NCI-H460 (cell line): ENCODE results near the gene PPP5C. TPM values are rescaled to one million over a fixed set of nuclear protein-coding genes. Genes with fewer than 3 reads are reported as not detected.
"Not testable (repeated sequence)": the region's sequence is repeated elsewhere in the genome, so short reads cannot be mapped to it uniquely, and the experiment has no call there.

ENCODE experiments used
- DNase-seq: peaks from one replicate; pipeline ENCODE4 v3.0.0-alpha.2; 2016; ENCODE audit warnings: low read depth; ENCODE audit errors: extremely low read depth
- total RNA-seq: library from RNA; depleted of rRNA; stranded (reverse); fragments of >200 nt; shearing (Covaris generic); gene quantifications from 2 replicates; pipeline ENCODE4 v1.2.3, GENCODE V29; 2014

Gene PPP5C
- total RNA-seq, 1 experiment from 2014 or later, result 41.2 TPM

GRCh38 chr19:46404055-46404752 lies 57.3 kb downstream of the PPP5C start:
- no peak for DNase-seq

- no peak for DNase-seq
Measured at GRCh38 chr19:46404753-46405468, 58.0 kb downstream of the PPP5C start.

- DNase-seq, result no peak
Measured at GRCh38 chr19:46406976-46407375, 60.1 kb downstream of the PPP5C start.

- DNase-seq, result no peak
Measured at GRCh38 chr19:46407856-46408663, 61.2 kb downstream of the PPP5C start.

- DNase-seq, result no peak
Measured at GRCh38 chr19:46408664-46409039, 61.8 kb downstream of the PPP5C start.

- no peak for DNase-seq
Measured at GRCh38 chr19:46409191-46409590, 62.3 kb downstream of the PPP5C start.

- DNase-seq, result no peak
Measured at GRCh38 chr19:46410205-46411087, 63.6 kb downstream of the PPP5C start.

GRCh38 chr19:46411088-46411924 lies 64.4 kb downstream of the PPP5C start:
- no peak for DNase-seq

GRCh38 chr19:46411925-46412649 lies 65.2 kb downstream of the PPP5C start:
- no peak for DNase-seq

- DNase-seq, result no peak
Measured at GRCh38 chr19:46412650-46413261, 65.9 kb downstream of the PPP5C start.

- no peak for DNase-seq
Measured at GRCh38 chr19:46413262-46414031, 66.6 kb downstream of the PPP5C start, which contains the start of gene CCDC8. Gene CCDC8 (minus strand): TSS chr19:46413564. CDS start chr19:46412810, 754 bp downstream.

GRCh38 chr19:46414899-46415298 lies 68.0 kb downstream of the PPP5C start:
- DNase-seq, result not testable (repeated sequence)

GRCh38 chr19:46415804-46416709 lies 69.2 kb downstream of the PPP5C start:
- DNase-seq, result peak; percentile 36

GRCh38 chr19:46420056-46420455 lies 73.2 kb downstream of the PPP5C start:
- DNase-seq, result no peak

- no peak for DNase-seq
Measured at GRCh38 chr19:46422344-46422743, 75.5 kb downstream of the PPP5C start.

- no peak for DNase-seq
Measured at GRCh38 chr19:46423188-46423587, 76.3 kb downstream of the PPP5C start.
